PC-3 (cell line): ENCODE measurements around the gene SEMA3C.

Experiments used
- EZH2 ChIP-seq: fragments of 300-600 bp; sonication (generic); IDR thresholded peaks from one replicate; pipeline ENCODE4 v1.6.1; 2017; ENCODE audit warnings: antibody characterized with exemption, mild to moderate bottlenecking, low read length; ENCODE audit not compliant: unreplicated experiment
- TF ChIP-seq, protein P1 (sequence below): fragments of 300-600 bp; sonication (generic); conservative IDR thresholded peaks from 2 replicates; pipeline ENCODE4 v1.5.1; 2017; ENCODE audit warnings: antibody characterized with exemption, low read depth, mild to moderate bottlenecking, low read length

DNA sequence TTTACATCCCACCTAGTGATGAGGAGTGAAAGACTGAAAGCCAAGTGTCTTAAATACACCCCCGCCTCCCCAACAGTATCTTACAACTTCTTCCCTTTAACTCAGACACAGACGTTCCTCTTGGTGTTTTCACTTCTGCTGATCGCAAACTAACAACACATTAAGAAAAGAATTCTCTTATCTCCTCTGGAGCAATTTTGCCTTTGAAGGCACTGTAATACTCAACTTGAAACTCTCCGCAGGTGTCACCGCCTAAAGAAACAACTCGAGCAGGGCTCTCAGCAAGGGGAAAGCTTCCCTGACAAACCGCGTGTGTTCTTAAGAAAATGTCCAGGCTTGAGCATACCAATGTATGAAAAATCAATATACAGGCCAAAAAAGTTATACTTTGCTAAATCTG is 452 bp downstream of the SEMA3C start:
- TF ChIP-seq, protein P1, sequence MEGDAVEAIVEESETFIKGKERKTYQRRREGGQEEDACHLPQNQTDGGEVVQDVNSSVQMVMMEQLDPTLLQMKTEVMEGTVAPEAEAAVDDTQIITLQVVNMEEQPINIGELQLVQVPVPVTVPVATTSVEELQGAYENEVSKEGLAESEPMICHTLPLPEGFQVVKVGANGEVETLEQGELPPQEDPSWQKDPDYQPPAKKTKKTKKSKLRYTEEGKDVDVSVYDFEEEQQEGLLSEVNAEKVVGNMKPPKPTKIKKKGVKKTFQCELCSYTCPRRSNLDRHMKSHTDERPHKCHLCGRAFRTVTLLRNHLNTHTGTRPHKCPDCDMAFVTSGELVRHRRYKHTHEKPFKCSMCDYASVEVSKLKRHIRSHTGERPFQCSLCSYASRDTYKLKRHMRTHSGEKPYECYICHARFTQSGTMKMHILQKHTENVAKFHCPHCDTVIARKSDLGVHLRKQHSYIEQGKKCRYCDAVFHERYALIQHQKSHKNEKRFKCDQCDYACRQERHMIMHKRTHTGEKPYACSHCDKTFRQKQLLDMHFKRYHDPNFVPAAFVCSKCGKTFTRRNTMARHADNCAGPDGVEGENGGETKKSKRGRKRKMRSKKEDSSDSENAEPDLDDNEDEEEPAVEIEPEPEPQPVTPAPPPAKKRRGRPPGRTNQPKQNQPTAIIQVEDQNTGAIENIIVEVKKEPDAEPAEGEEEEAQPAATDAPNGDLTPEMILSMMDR, result no peak
- no peak for TF ChIP-seq EZH2
